OCI-LY7 (cell line): ENCODE data around the gene ACIN1. TPM values are rescaled to one million over a fixed set of nuclear protein-coding genes. Genes with fewer than 3 reads are reported as not detected.

ENCODE experiments used
- BruUV-seq: library from RNA; stranded (reverse); fragments of 400-500 nt; replicated peaks from 2 replicates; lab custom pipeline; 2021; lab: Mats Ljungman, UMichigan
- CTCF ChIA-PET: fragments of 300-600 bp; sonication (Branson Sonifier 250); formaldehyde crosslinking; loops from one replicate; lab custom pipeline; 2022; ENCODE audit warnings: antibody characterized with exemption; ENCODE audit not compliant: unreplicated experiment; lab: Charles Lee
- POLR2A ChIA-PET: fragments of 300-600 bp; sonication (Branson Sonifier 250); formaldehyde crosslinking; loops from one replicate; lab custom pipeline; 2022; ENCODE audit warnings: antibody characterized with exemption; lab: Charles Lee
- DNase-seq: peaks from one replicate; pipeline ENCODE4 v3.0.0-alpha.2; 2015; ENCODE audit warnings: low spot score
- H2AFZ ChIP-seq: fragments of 200-600 bp; sonication (generic), shearing (Covaris generic); 2 replicates; pipeline ENCODE4 v1.6.1; 2014; ENCODE audit warnings: mild to moderate bottlenecking, antibody characterized with exemption, low read length, moderate library complexity
- H3K27ac ChIP-seq: fragments of 200-600 bp; sonication (generic); 2 replicates; pipeline ENCODE4 v1.5.1; 2014; ENCODE audit warnings: mixed run types, low read depth, mild to moderate bottlenecking, moderate library complexity, low read length, inconsistent platforms; ENCODE audit not compliant: poor library complexity, severe bottlenecking
- H3K36me3 ChIP-seq: fragments of 200-600 bp; sonication (generic); 2 replicates; pipeline ENCODE4 v1.6.1; 2014; ENCODE audit warnings: mild to moderate bottlenecking, antibody characterized with exemption, low read length, moderate library complexity, mixed read lengths; ENCODE audit not compliant: insufficient read depth
- H3K4me1 ChIP-seq: fragments of 200-600 bp; sonication (generic); 2 replicates; pipeline ENCODE4 v1.5.1; 2014; ENCODE audit warnings: mild to moderate bottlenecking, low read length; ENCODE audit not compliant: insufficient read depth, poor library complexity, severe bottlenecking
- H3K4me2 ChIP-seq: fragments of 200-600 bp; sonication (generic); 2 replicates; pipeline ENCODE4 v1.6.1; 2014; ENCODE audit warnings: mild to moderate bottlenecking, low read length
- H3K4me3 ChIP-seq: fragments of 200-600 bp; sonication (generic); 2 replicates; pipeline ENCODE4 v1.5.1; 2014; ENCODE audit warnings: mild to moderate bottlenecking, low read depth, low read length; ENCODE audit not compliant: poor library complexity, severe bottlenecking
- H3K79me2 ChIP-seq: fragments of 200-600 bp; sonication (generic); 2 replicates; pipeline ENCODE4 v1.6.1; 2016; ENCODE audit warnings: low read depth, mild to moderate bottlenecking, low read length, moderate library complexity, mixed read lengths; ENCODE audit not compliant: insufficient read depth
- H3K9me2 ChIP-seq: fragments of 200-600 bp; sonication (generic); 2 replicates; pipeline ENCODE4 v1.6.1; 2016; ENCODE audit warnings: mild to moderate bottlenecking, low read length, mixed read lengths; ENCODE audit not compliant: insufficient read depth
- H3K9me3 ChIP-seq: fragments of 200-600 bp; sonication (generic); 2 replicates; pipeline ENCODE4 v1.6.1; 2014; ENCODE audit warnings: mild to moderate bottlenecking, mixed run types, low read length, mixed read lengths
- H4K20me1 ChIP-seq: fragments of 200-600 bp; sonication (generic); 2 replicates; pipeline ENCODE4 v1.6.1; 2014; ENCODE audit warnings: mild to moderate bottlenecking, antibody characterized with exemption, low read length, moderate library complexity, mixed read lengths; ENCODE audit not compliant: insufficient read depth
- EZH2phosphoT487 ChIP-seq: fragments of 200-600 bp; sonication (generic); IDR thresholded peaks from 2 replicates; pipeline ENCODE4 v1.6.1; 2018; ENCODE audit warnings: low read depth, borderline replicate concordance, mild to moderate bottlenecking, mixed run types, antibody characterized with exemption, low read length, moderate library complexity, mixed read lengths
- intact Hi-C: fragments of 100-400 bp; cut with micrococcal nuclease; formaldehyde crosslinking; loops from one replicate; pipeline ENCODE4 v1.10.0; 2022; ENCODE audit not compliant: unreplicated experiment
- total RNA-seq, 2 experiments: library from RNA; depleted of rRNA in 1 of 2; stranded (reverse); fragments of >200 nt in 1 of 2; shearing (Covaris generic) in 1 of 2; gene quantifications; 2 replicates each; pipeline ENCODE4 v1.2.3, GENCODE V29; 2014 to 2022
- TF ChIP-seq, protein P1 (sequence below): fragments of 200-600 bp; sonication (generic); conservative IDR thresholded peaks from 2 replicates; pipeline ENCODE4 v1.5.1; 2014; ENCODE audit warnings: mild to moderate bottlenecking, antibody characterized with exemption, low read length, moderate library complexity, mixed read lengths

ACIN1 gene
- total RNA-seq, 2 experiments from 2014 or later = 107 to 206 TPM

DNA sequence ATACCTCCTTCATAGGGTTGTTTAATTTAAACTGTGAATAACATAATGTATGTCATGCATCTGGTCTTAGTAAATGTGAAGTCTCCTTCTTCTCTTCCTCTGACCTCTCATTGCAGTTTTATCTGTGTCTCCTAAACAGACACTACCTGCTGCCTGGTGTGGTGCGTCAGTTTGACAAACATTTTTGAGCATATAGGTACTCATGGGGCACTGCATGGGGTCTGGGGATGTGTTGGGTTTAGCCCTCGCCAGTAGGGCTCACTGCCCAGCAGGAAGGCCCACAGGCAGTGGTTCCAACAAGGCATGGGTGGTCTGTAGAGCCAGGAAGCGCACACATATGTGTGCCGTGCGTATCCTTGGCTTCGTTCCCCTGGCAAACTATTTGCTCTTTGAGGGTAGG lies 27.1 kb upstream of the ACIN1 start:
- Histone ChIP-seq H3K9me2 (no peaks in the 10 kb centered on the region), H3K27ac (peak overlapping the region; percentile 88), H3K4me1 (peaks cover 38% of the 10 kb centered on the region), H4K20me1 (no peaks in the 10 kb centered on the region), H3K4me3 (no peak overlapping the region), H3K79me2 (no peaks in the 10 kb centered on the region), H3K9me3 (no peaks in the 10 kb centered on the region), H2AFZ (peak overlapping the region; percentile 85; the same call in 1 of the 2 replicates), H3K36me3 (no peaks in the 10 kb centered on the region), H3K4me2 (peak overlapping the region; percentile 72)
- no peak for DNase-seq
- no TSS peak for BruUV-seq
- no peak for TF ChIP-seq EZH2phosphoT487
- TF ChIP-seq, protein P1, sequence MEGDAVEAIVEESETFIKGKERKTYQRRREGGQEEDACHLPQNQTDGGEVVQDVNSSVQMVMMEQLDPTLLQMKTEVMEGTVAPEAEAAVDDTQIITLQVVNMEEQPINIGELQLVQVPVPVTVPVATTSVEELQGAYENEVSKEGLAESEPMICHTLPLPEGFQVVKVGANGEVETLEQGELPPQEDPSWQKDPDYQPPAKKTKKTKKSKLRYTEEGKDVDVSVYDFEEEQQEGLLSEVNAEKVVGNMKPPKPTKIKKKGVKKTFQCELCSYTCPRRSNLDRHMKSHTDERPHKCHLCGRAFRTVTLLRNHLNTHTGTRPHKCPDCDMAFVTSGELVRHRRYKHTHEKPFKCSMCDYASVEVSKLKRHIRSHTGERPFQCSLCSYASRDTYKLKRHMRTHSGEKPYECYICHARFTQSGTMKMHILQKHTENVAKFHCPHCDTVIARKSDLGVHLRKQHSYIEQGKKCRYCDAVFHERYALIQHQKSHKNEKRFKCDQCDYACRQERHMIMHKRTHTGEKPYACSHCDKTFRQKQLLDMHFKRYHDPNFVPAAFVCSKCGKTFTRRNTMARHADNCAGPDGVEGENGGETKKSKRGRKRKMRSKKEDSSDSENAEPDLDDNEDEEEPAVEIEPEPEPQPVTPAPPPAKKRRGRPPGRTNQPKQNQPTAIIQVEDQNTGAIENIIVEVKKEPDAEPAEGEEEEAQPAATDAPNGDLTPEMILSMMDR = no peak
- ChIA-PET POLR2A (interaction anchor here (0.6 to 5.2 kb wide), 6 partner anchors 10 to 445 kb away, joined by 3 to 68 read pairs (median 4); partner anchors contain the start of genes ACIN1, C14orf119, HOMEZ and SLC7A8), CTCF (interaction anchor here (1.0 to 3.2 kb wide), 2 partner anchors 63 to 68 kb away, joined by 3 to 69 read pairs; partner anchors contain the start of gene SLC7A8)
- intact Hi-C loops = loop anchor here (5.0 kb wide), 2 partner anchors 165 to 260 kb away; partner anchors contain the start of gene HOMEZ

DNA sequence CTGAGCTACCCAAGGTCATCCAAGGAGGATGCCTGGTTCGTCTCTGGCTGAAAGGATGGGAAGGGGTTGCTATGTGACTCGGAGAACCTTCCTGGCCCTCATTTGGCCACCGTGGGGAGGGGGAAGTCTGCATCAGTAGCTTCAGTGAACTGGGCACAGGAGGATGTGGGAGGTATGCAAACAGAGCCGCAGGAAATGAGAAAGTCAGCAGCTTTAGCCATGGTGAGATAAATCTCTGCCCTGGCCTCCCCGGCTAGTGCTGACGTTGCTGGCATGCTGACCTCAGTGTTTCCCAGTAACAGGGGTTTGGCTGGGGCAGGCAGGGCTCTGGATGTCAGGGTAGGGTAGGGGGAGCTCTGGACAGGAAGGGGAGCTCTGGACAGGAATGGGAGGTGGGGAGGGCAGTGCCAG lies 26.4 kb upstream of the ACIN1 start:
- Histone ChIP-seq H3K27ac (peak overlapping the region; percentile 88), H3K79me2 (no peaks in the 10 kb centered on the region), H3K4me2 (peak overlapping the region; percentile 72), H3K4me3 (peak overlapping the region; percentile 48), H3K36me3 (no peaks in the 10 kb centered on the region), H2AFZ (peak overlapping the region; percentile 85; the same call in 1 of the 2 replicates), H3K9me2 (no peaks in the 10 kb centered on the region), H3K9me3 (no peaks in the 10 kb centered on the region), H3K4me1 (peaks cover 38% of the 10 kb centered on the region), H4K20me1 (no peaks in the 10 kb centered on the region)
- BruUV-seq = no TSS peak
- POLR2A ChIA-PET = interaction anchor here (0.6 to 5.2 kb wide), 9 partner anchors 11 to 446 kb away, joined by 3 to 68 read pairs (median 3); partner anchors contain the start of genes ACIN1, C14orf119, HOMEZ and SLC7A8
- peak; percentile 83 for DNase-seq
- no peak for TF ChIP-seq EZH2phosphoT487
- TF ChIP-seq, protein P1 = no peak
- CTCF ChIA-PET = interaction anchor here (0.6 to 3.2 kb wide), 8 partner anchors 8 to 258 kb away, joined by 3 to 69 read pairs (median 6); partner anchors contain the start of genes ACIN1, C14orf119 and SLC7A8
- intact Hi-C loops = loop anchor here (1.0 to 5.0 kb wide), 4 partner anchors 66 to 261 kb away; partner anchors contain the start of gene HOMEZ
